Islet precursor cell (in vitro differentiated cells): ENCODE measurements around the gene PLA2G2C.
A peak's percentile ranks its signal among the peaks of the same experiment; 100 is the strongest.
"Not testable (repeated sequence)": the region's sequence is repeated elsewhere in the genome, so short reads cannot be mapped to it uniquely, and the experiment has no call there.

Source experiments
- DNase-seq: peaks from one replicate; pipeline ENCODE4 v3.0.0-alpha.2; 2018

PLA2G2C gene

GRCh38 chr1:20185834-20186782 lies at the start of gene PLA2G2C, which contains the start of gene UBXN10:
Gene PLA2G2C (minus strand): TSS chr1:20186518. CDS start chr1:20177363, 9,155 bp downstream.
Gene UBXN10 (plus strand): TSS chr1:20186096. CDS start chr1:20190562, 4,466 bp downstream.
- DNase-seq, result peak; percentile 75

GRCh38 chr1:20234788-20235535 lies 48.6 kb upstream of the PLA2G2C start:
- DNase-seq, result no peak

- peak; percentile 80 for DNase-seq
Measured at GRCh38 chr1:20233866-20234265, 47.5 kb upstream of the PLA2G2C start.

- DNase-seq, result no peak
Measured at GRCh38 chr1:20233394-20233793, 47.1 kb upstream of the PLA2G2C start.

- DNase-seq, result peak; percentile 79
Measured at GRCh38 chr1:20232564-20232963, 46.2 kb upstream of the PLA2G2C start.

GRCh38 chr1:20229171-20229570 lies 42.9 kb upstream of the PLA2G2C start:
- DNase-seq, result no peak

- DNase-seq, result no peak
Measured at GRCh38 chr1:20228314-20228825, 42.1 kb upstream of the PLA2G2C start.

- no peak for DNase-seq
Measured at GRCh38 chr1:20227704-20228103, 41.4 kb upstream of the PLA2G2C start.

GRCh38 chr1:20224546-20224945 lies 38.2 kb upstream of the PLA2G2C start:
- no peak for DNase-seq

GRCh38 chr1:20223551-20224419 lies 37.5 kb upstream of the PLA2G2C start:
- no peak for DNase-seq

- no peak for DNase-seq
Measured at GRCh38 chr1:20223106-20223505, 36.8 kb upstream of the PLA2G2C start.

- no peak for DNase-seq
Measured at GRCh38 chr1:20220036-20220435, 33.7 kb upstream of the PLA2G2C start.

GRCh38 chr1:20219053-20219452 lies 32.7 kb upstream of the PLA2G2C start:
- not testable (repeated sequence) for DNase-seq

- DNase-seq, result no peak
Measured at GRCh38 chr1:20216574-20216973, 30.3 kb upstream of the PLA2G2C start.

- DNase-seq, result no peak
Measured at GRCh38 chr1:20215716-20216115, 29.4 kb upstream of the PLA2G2C start.

GRCh38 chr1:20212685-20213331 lies 26.5 kb upstream of the PLA2G2C start:
- peak; percentile 94 for DNase-seq

GRCh38 chr1:20212085-20212684 lies 25.9 kb upstream of the PLA2G2C start:
- no peak for DNase-seq

- DNase-seq, result no peak
Measured at GRCh38 chr1:20211511-20211931, 25.2 kb upstream of the PLA2G2C start.

GRCh38 chr1:20210736-20211460 lies 24.6 kb upstream of the PLA2G2C start:
- DNase-seq, result no peak

GRCh38 chr1:20209471-20209870 lies 23.2 kb upstream of the PLA2G2C start:
- DNase-seq, result no peak

GRCh38 chr1:20207546-20207945 lies 21.2 kb upstream of the PLA2G2C start:
- DNase-seq, result no peak
